Gastrocnemius medialis (tissue), 4 donors: ENCODE results near the gene EPS8L1. TPM values are rescaled to one million over a fixed set of nuclear protein-coding genes. Genes with fewer than 3 reads are reported as not detected.

ENCODE experiments used
- ATAC-seq, 2 donors: fragments of 150-250 bp; one replicate each; pipeline ENCODE4 v1.9.1; 2016
- DNase-seq, 2 donors: peaks; one replicate each; pipeline ENCODE4 v3.0.0-alpha.2; 2019
- H3K27ac ChIP-seq, 4 donors: fragments of 200-600 bp; sonication (generic); 1 replicate in 1 of 4; 2 replicates in 3 of 4; pipeline ENCODE4 v1.5.1; 2016 to 2018; ENCODE audit warnings: mild to moderate bottlenecking in 2 of 4, moderate library complexity in 1 of 4
- H3K27me3 ChIP-seq, 3 donors: fragments of 200-600 bp; sonication (generic) in 2 of 3; 1 replicate in 1 of 3; 2 replicates in 2 of 3; pipeline versions ENCODE4 v1.5.1 to v1.6.0; 2016 to 2019; ENCODE audit warnings: mild to moderate bottlenecking in 1 of 3, moderate library complexity in 1 of 3
- H3K36me3 ChIP-seq, 2 donors: fragments of 200-600 bp; sonication (generic) in 1 of 2; one replicate each; pipeline ENCODE4 v1.5.1; 2017 to 2018
- H3K4me1 ChIP-seq, 2 donors: fragments of 200-600 bp; sonication (generic) in 1 of 2; one replicate each; pipeline ENCODE4 v1.5.1; 2016 to 2017; ENCODE audit warnings: mild to moderate bottlenecking in 2 of 2
- H3K4me3 ChIP-seq, 4 donors: fragments of 200-600 bp; sonication (generic) in 3 of 4; 1 replicate in 1 of 4; 2 replicates in 3 of 4; pipeline ENCODE4 v1.5.1; 2016 to 2019; ENCODE audit warnings: mild to moderate bottlenecking in 2 of 4
- H3K9me3 ChIP-seq, 3 donors: fragments of 200-600 bp; sonication (generic) in 2 of 3; 1 replicate in 1 of 3; 2 replicates in 2 of 3; pipeline ENCODE4 v1.5.1; 2016 to 2019
- POLR2A ChIP-seq, 2 donors: fragments of 450-650 bp; IDR thresholded peaks; one replicate each; pipeline ENCODE4 v1.6.1; 2017; ENCODE audit warnings: antibody characterized with exemption in 2 of 2, mild to moderate bottlenecking in 2 of 2, moderate library complexity in 2 of 2
- in situ Hi-C, 4 donors: fragments of 200-750 bp; cut with MboI; loops; one replicate each; pipeline versions ENCODE4 v1.15.0 to v1.8.0; 2017; ENCODE audit warnings: low sequenced_read_pairs in 4 of 4
- intact Hi-C: fragments of 100-400 bp; cut with DNase I; formaldehyde crosslinking; loops from one replicate; pipeline ENCODE4 v1.15.1; 2023; ENCODE audit warnings: low total_unique reads
- total RNA-seq, 4 donors: library from RNA; depleted of rRNA; stranded (reverse); fragments of >200 nt; gene quantifications; one replicate each; pipeline versions ENCODE4 v1.1.0 to v1.2.3, GENCODE V29; 2016
- TF ChIP-seq, protein P1 (sequence below), 5 experiments: fragments of 450-650 bp in 3 of 5; fragments of 200-600 bp in 2 of 5; sonication (generic) in 2 of 5; IDR thresholded peaks in 4 of 5; conservative IDR thresholded peaks in 1 of 5; 1 replicate in 4 of 5; 2 replicates in 1 of 5; pipeline ENCODE4 v1.5.1; 2016 to 2019; ENCODE audit warnings: antibody characterized with exemption in 5 of 5, mild to moderate bottlenecking in 3 of 5, moderate library complexity in 3 of 5

EPS8L1 gene
- total RNA-seq, 4 donors from 2014 or later = 0.25 to 2.4 (median 1.3) TPM

DNA sequence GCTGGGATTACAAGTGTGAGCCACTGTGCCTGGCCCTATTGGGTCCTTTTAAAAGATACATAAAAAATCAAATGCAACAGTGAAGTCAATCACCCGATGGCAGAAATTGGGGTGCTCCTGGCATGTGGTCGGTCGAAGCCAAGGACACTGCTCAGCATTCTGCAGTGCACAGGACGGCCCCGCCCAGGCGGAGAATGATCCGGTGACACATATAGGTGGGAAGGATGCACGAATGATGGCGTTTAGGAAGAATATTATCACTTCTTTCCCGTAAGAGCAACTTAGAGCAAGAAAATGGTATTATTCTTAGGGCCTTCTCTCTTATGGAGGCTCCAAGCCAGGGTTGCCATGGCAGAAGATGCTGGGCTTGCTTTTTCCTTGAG, 34.4 kb upstream of the EPS8L1 start:
- H3K4me3 ChIP-seq = no peak overlapping the region
- DNase-seq (no peak), ATAC-seq (no peak)
- no peaks in the 10 kb centered on the region for H3K4me1 ChIP-seq
- in situ Hi-C loops (no loop called here), intact Hi-C loops (no loop called here)
- H3K36me3 ChIP-seq = peaks cover 0 to 36% of the 10 kb centered on the region in 2 donors
- no peak for TF ChIP-seq POLR2A (IDR thresholded peaks at IDR 0.05)
- TF ChIP-seq, protein P1, sequence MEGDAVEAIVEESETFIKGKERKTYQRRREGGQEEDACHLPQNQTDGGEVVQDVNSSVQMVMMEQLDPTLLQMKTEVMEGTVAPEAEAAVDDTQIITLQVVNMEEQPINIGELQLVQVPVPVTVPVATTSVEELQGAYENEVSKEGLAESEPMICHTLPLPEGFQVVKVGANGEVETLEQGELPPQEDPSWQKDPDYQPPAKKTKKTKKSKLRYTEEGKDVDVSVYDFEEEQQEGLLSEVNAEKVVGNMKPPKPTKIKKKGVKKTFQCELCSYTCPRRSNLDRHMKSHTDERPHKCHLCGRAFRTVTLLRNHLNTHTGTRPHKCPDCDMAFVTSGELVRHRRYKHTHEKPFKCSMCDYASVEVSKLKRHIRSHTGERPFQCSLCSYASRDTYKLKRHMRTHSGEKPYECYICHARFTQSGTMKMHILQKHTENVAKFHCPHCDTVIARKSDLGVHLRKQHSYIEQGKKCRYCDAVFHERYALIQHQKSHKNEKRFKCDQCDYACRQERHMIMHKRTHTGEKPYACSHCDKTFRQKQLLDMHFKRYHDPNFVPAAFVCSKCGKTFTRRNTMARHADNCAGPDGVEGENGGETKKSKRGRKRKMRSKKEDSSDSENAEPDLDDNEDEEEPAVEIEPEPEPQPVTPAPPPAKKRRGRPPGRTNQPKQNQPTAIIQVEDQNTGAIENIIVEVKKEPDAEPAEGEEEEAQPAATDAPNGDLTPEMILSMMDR (IDR thresholded peaks at IDR 0.05 in 4 of 5, conservative IDR thresholded peaks at IDR 0.05 in 1 of 5) = no peak
- no peaks in the 10 kb centered on the region for H3K9me3 ChIP-seq
- no peak overlapping the region for H3K27ac ChIP-seq
- no peaks in the 10 kb centered on the region for H3K27me3 ChIP-seq

DNA sequence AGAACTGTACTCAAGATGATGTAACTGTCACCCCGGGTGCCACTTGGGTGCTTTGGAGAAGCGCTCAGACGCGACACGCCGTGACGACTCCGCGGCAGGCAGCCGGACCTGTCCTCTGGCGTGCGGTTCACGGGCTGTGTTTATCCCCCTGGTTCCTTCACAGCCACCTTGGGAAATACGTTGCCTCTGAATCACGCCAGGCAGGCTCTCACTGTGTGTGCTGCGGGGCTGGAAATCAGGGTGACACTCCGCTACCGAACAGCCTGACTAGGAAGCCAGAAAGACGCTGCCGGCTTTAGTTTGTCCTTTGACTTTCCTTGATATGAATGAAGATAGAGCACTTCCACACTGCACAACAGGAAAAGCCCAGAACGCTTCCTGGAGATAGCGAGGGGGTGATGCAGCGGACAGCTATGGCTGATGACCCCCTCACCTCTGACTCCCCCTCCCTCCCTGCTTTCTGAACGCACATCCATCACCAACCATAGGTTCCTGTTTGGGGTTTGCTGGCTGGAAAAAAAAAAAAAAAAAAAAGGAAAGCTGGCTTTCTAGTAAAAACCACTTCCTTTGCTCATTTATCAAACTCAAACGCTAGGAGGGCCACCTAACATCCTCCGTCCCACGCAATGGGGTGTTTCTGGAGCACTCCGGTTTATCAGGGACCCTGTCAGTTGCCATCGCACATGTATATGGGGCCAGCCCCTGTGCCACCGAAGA, 33.9 kb upstream of the EPS8L1 start:
- ATAC-seq = no peak
- Histone ChIP-seq H3K27me3 (no peaks in the 10 kb centered on the region), H3K4me3 (no peak overlapping the region), H3K36me3 (peaks cover 0 to 41% of the 10 kb centered on the region in 2 donors), H3K4me1 (no peaks in the 10 kb centered on the region), H3K27ac (no peak overlapping the region), H3K9me3 (no peaks in the 10 kb centered on the region)
- intact Hi-C loops = no loop called here
- in situ Hi-C loops = no loop called here
- TF ChIP-seq, protein P1 (IDR thresholded peaks at IDR 0.05 in 4 of 5, conservative IDR thresholded peaks at IDR 0.05 in 1 of 5) = no peak
- no peak for DNase-seq

DNA sequence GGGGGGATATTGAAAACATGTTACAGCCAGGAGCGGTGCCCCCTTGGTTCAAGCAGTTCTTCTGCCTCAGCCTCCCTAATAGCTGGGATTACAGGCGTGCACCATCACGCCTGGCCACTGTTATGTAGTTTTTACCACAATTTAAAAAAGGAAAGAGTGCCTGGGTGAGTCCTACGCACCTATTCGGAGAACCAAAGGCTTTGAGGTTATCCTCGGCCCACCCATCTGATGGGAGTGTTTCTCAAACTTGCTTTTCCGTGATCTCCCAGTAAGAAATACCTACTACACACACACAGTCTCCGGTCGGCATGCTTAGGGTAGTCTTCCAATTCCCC, 33.4 kb upstream of the EPS8L1 start:
- in situ Hi-C loops = no loop called here
- peaks cover 0 to 47% of the 10 kb centered on the region in 2 donors for H3K36me3 ChIP-seq
- no peaks in the 10 kb centered on the region for H3K9me3 ChIP-seq
- no peaks in the 10 kb centered on the region for H3K4me1 ChIP-seq
- H3K27me3 ChIP-seq = no peaks in the 10 kb centered on the region
- TF ChIP-seq, protein P1 (IDR thresholded peaks at IDR 0.05 in 4 of 5, conservative IDR thresholded peaks at IDR 0.05 in 1 of 5) = no peak
- no peak for TF ChIP-seq POLR2A (IDR thresholded peaks at IDR 0.05)
- DNase-seq (no peak), ATAC-seq (no peak)
- no peak overlapping the region for H3K27ac ChIP-seq
- H3K4me3 ChIP-seq = no peak overlapping the region
- intact Hi-C loops = no loop called here

DNA sequence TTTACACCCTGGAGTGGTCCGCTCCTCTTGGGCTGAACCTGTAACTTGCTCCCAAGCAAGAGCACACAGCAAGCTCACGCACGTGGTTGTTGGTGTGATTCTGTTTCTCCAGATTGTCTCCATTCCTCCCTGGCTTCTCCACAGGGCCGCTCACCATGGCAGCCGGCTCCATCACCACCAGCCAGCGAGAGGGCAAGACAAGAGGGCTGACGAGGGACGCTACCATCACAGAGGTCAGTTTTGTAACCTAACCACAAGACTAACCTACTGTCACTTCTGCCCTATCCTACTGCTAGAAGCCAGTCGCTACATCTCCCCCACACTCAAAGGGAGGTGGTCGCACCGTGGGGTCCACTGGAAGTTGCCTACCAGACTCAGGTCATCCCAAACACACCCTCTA, 33.0 kb upstream of the EPS8L1 start:
- Histone ChIP-seq H3K4me1 (no peaks in the 10 kb centered on the region), H3K36me3 (peaks cover 0 to 50% of the 10 kb centered on the region in 2 donors), H3K4me3 (no peak overlapping the region), H3K27me3 (no peaks in the 10 kb centered on the region), H3K9me3 (no peaks in the 10 kb centered on the region), H3K27ac (no peak overlapping the region)
- DNase-seq (no peak), ATAC-seq (no peak)
- in situ Hi-C loops = no loop called here
- intact Hi-C loops = no loop called here
- TF ChIP-seq POLR2A (IDR thresholded peaks at IDR 0.05) = no peak
- TF ChIP-seq, protein P1 (IDR thresholded peaks at IDR 0.05 in 4 of 5, conservative IDR thresholded peaks at IDR 0.05 in 1 of 5) = no peak

DNA sequence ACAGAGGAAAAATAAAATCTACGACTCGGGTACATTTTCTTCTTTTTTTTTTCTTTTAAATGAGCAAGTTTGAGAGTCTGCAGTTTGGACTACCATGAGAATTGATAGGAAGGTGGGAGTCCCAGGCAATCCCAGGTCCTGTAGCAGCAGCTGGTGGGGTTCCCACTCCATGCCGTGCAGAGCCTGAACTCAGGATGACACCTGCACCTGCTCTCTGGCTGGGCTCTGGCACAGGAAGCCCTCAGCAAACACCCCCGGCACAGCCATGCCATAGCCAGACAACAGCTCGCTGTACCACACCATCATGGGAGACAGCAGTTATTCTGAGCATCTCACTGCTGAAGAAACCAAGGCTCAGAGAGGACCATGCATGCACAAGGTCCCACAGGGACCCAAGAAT, 31.4 kb upstream of the EPS8L1 start:
- peaks cover 0 to 65% of the 10 kb centered on the region in 2 donors for H3K36me3 ChIP-seq
- no peak for DNase-seq
- no peak for TF ChIP-seq POLR2A (IDR thresholded peaks at IDR 0.05)
- TF ChIP-seq, protein P1 (IDR thresholded peaks at IDR 0.05 in 4 of 5, conservative IDR thresholded peaks at IDR 0.05 in 1 of 5) = no peak
- no peak overlapping the region for H3K27ac ChIP-seq
- H3K9me3 ChIP-seq = no peaks in the 10 kb centered on the region
- no peak for ATAC-seq
- no peaks in the 10 kb centered on the region for H3K27me3 ChIP-seq
- intact Hi-C loops (no loop called here), in situ Hi-C loops (no loop called here)
- no peaks in the 10 kb centered on the region for H3K4me1 ChIP-seq
- H3K4me3 ChIP-seq = no peak overlapping the region
